AG09319 (cell line): ENCODE data around the gene SVIL.
A peak's percentile ranks its signal among the peaks of the same experiment; 100 is the strongest.
"Not testable (repeated sequence)": the region's sequence is repeated elsewhere in the genome, so short reads cannot be mapped to it uniquely, and the experiment has no call there.

ENCODE experiments used
- DNase-seq: peaks from one replicate; pipeline ENCODE4 v3.0.0-alpha.2; 2010; ENCODE audit warnings: low read depth; ENCODE audit errors: extremely low read depth
- CTCF ChIP-seq: IDR thresholded peaks from 2 replicates; pipeline ENCODE4 v1.5.1; 2011; ENCODE audit warnings: low read depth, mild to moderate bottlenecking, inconsistent platforms, low read length, moderate library complexity

The SVIL gene

GRCh38 chr10:29499993-29500537, 134.7 kb downstream of the SVIL start:
- no peak for DNase-seq
- no peak for TF ChIP-seq CTCF

DNA sequence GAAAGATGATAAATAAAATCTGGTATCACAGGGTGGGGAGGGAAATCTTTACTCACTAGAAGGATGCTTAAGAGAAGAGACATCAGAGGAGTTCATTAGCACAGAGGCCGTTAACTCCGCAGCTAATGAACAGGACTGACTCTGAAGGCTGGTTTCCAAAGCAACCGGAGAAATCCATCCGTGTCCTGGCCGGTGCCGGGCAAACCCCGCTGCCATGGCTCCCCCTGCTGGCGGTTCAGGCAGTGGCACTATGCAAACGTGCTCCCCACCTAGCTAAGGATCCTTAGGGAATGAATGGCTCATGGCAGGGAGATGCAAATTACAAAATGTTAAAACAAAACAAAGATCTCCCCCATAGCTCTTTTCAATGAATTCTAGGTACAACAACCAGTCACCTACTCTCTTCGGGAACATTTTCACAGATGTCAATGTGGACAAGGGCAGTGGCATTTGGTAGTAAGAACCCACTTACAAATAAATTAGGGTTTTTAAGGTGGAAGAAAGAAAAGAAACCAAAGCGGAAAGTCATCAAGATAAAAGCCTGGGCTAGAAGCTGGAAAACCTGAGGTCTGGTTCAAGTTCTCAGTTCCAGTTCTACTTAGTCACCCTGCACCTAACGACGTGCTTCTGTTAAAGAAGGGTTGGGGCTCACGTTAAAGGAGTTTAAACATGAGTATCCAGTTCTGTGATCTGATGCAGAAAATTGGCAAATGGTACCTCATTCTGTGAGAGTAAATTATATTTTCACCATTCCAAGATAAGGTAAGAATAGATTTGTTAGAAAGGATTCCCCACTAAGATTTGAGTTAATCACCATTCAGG, 138.2 kb downstream of the SVIL start:
- no peak for DNase-seq
- TF ChIP-seq CTCF, result peak; percentile 97

- no peak for DNase-seq
- no peak for TF ChIP-seq CTCF
Observed at GRCh38 chr10:29495366-29495765, 139.4 kb downstream of the SVIL start.

DNA sequence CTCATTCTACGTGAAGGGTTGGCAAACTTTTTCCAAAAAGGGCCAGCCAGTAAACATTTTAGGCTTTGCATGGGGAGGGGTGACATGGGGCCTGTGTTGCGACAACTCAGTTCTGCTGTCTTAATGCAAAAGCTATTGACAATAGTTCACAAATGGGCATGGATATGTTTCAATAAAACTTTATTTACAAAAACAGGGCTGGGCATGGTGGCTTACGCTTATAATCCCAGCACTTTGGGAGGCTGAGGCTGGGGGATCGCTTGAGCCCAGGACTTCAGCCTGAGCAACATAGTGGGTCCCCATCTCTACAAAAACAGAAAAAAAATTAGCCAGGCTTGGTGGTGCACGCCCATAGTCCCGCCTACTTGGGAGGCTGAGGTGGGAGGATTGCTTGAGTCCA, 141.1 kb downstream of the SVIL start:
- DNase-seq, result no peak
- TF ChIP-seq CTCF, result no peak

DNA sequence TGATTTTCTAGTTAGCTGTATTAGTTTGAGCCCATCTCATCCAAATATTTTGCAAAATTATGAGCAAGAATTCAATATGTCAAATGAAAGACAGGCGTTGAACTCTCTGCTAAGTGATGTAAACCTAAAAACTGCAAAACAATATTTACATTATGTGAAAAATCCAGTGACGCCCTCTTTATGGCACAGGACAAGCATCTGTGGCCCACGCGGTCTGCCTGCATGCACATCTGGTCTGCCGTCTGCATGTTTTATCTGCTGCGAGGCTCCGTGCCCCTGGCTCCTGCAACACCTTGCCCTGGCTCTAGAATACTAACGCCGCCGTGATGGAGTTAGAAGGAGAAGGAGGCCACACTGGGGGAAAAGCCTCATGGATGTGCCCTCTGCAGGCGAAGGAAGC, 142.0 kb downstream of the SVIL start:
- no peak for TF ChIP-seq CTCF
- no peak for DNase-seq

GRCh38 chr10:29491918-29492317, 142.9 kb downstream of the SVIL start:
- DNase-seq, result no peak
- TF ChIP-seq CTCF, result no peak

DNA sequence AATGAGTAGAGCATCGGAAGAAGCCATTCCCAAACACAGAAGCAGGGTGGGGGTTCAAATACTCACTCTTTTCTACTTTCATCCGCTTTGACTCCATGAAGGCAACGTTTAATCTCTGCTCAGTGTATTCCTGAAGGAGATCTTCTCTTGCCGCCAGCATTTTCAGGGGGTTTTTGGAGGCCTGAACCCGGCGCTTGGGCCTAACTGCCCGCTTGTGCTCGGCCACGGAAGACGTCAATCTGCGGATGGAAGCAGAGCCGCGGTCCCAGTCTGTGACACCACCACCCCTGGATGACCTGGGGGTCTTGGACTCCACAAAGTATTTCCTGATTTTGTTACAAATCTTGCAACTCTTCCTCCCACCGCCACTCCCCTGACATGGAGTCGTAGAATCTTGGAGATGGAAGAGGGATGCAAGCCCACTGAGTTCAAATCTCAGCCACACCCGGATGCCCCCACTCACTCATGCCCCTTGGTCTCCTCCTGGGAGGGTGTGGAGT, 143.9 kb downstream of the SVIL start:
- DNase-seq, result not testable (repeated sequence)

DNA sequence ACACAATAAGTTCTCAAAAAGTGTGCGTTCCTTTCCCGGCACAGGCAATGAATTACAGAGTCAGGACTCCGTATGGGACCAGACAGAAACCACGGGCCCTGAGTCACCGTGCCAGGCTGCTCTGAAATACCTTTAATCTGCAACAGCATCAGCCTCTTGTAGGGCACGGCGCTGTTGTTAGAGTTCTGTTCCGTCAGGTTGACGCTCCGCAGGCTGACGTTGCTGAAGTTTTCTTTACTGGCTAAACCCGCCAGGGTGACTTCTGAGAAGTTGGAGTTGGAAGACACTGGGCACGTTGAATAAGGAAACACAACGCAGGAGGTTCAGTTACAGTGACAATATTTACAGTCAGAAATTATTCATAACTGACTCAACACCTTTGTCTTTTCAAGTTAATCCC, 146.3 kb downstream of the SVIL start:
- not testable (repeated sequence) for DNase-seq
